Esophagus muscularis mucosa (tissue), 4 donors: ENCODE results near the gene PAQR8.

Experiments
- EP300 ChIP-seq: sonication (generic); formaldehyde crosslinking; IDR thresholded peaks from one replicate; pipeline ENCODE4 v1.6.1; 2017; ENCODE audit warnings: antibody characterized with exemption
- POLR2A ChIP-seq: fragments of 450-650 bp; IDR thresholded peaks from one replicate; pipeline ENCODE4 v1.6.1; 2017; ENCODE audit warnings: antibody characterized with exemption, moderate library complexity, mild to moderate bottlenecking, low read depth
- POLR2AphosphoS5 ChIP-seq, 2 donors: sonication (generic); formaldehyde crosslinking; IDR thresholded peaks; one replicate each; pipeline ENCODE4 v1.6.1; 2017; ENCODE audit warnings: antibody characterized with exemption in 2 of 2
- TF ChIP-seq, protein P1 (sequence below), 3 experiments: fragments of 200-600 bp in 2 of 3; fragments of 450-650 bp in 1 of 3; sonication (generic) in 2 of 3; IDR thresholded peaks; one replicate each; pipeline ENCODE4 v1.5.1; 2017 to 2019; ENCODE audit warnings: antibody characterized with exemption in 3 of 3, mild to moderate bottlenecking in 2 of 3, moderate library complexity in 1 of 3

DNA sequence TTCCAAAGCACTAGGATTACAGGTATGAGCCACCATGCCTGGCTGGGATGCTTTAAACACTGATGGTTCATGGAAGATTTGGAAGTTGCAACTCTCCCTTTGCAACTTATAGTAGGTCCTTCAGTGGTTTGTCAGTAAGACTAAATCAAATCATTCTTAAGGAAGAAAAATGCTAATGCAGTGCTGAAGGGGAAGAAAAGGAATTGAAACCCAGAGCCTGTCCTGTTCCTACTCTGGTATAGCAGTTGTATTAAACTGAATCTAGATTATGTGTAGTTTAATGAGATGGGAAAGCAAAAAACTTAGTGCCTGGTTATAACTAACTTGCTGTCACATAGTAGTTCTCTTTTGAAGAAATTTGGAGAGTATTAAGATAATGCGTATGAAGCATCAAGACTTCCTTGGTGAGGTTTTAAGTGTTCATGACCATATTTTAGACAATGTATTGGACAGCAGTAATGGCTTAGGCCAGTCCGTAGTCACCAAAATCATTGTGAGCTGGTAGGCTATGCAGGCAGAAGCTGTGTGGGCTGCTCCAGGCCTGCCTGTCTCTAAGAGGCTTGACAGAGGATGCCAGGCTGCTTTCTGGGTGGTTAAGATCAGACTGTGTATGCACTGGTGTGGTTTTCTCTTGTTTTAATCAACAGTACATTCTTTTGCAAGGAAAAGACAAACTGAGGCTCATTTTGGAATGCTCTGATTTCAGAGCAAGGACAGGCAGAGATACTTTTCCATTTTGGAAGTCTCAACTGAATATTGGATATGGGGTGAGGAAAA, 14.0 kb downstream of the PAQR8 start:
- TF ChIP-seq POLR2A (no peak), POLR2AphosphoS5 (IDR thresholded peaks at IDR 0.05) (no peak), EP300 (no peak)
- TF ChIP-seq, protein P1, sequence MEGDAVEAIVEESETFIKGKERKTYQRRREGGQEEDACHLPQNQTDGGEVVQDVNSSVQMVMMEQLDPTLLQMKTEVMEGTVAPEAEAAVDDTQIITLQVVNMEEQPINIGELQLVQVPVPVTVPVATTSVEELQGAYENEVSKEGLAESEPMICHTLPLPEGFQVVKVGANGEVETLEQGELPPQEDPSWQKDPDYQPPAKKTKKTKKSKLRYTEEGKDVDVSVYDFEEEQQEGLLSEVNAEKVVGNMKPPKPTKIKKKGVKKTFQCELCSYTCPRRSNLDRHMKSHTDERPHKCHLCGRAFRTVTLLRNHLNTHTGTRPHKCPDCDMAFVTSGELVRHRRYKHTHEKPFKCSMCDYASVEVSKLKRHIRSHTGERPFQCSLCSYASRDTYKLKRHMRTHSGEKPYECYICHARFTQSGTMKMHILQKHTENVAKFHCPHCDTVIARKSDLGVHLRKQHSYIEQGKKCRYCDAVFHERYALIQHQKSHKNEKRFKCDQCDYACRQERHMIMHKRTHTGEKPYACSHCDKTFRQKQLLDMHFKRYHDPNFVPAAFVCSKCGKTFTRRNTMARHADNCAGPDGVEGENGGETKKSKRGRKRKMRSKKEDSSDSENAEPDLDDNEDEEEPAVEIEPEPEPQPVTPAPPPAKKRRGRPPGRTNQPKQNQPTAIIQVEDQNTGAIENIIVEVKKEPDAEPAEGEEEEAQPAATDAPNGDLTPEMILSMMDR (IDR thresholded peaks at IDR 0.05) = no peak
